Loucy (cell line): ENCODE measurements around the gene BHLHA15.
"Not testable (repeated sequence)": the region's sequence is repeated elsewhere in the genome, so short reads cannot be mapped to it uniquely, and the experiment has no call there.

Experiments
- H2AFZ ChIP-seq: fragments of 200-600 bp; sonication (generic); 2 replicates; pipeline ENCODE4 v1.6.0; 2016; ENCODE audit warnings: antibody characterized with exemption, mild to moderate bottlenecking, low read length, moderate library complexity
- H3F3A ChIP-seq: fragments of 200-600 bp; 2 replicates; pipeline ENCODE4 v1.6.0; 2016; ENCODE audit warnings: antibody characterized with exemption, low read depth, mild to moderate bottlenecking
- H3K27me3 ChIP-seq: fragments of 200-600 bp; sonication (generic); 2 replicates; pipeline ENCODE4 v1.6.1; 2014; ENCODE audit warnings: low read length, mild to moderate bottlenecking; ENCODE audit not compliant: insufficient read depth, poor library complexity, severe bottlenecking
- H3K36me3 ChIP-seq: fragments of 200-600 bp; sonication (generic); 2 replicates; pipeline ENCODE4 v1.6.1; 2016; ENCODE audit warnings: low read length; ENCODE audit not compliant: insufficient read depth
- H3K4me1 ChIP-seq: fragments of 200-600 bp; sonication (generic); 2 replicates; pipeline ENCODE4 v1.5.1; 2014; ENCODE audit warnings: low read length, mild to moderate bottlenecking; ENCODE audit not compliant: insufficient read depth, poor library complexity, severe bottlenecking
- H3K4me2 ChIP-seq: fragments of 200-600 bp; sonication (generic); 2 replicates; pipeline ENCODE4 v1.6.0; 2014; ENCODE audit warnings: antibody characterized with exemption, low read length, low read depth, mild to moderate bottlenecking; ENCODE audit not compliant: poor library complexity, severe bottlenecking
- H3K4me3 ChIP-seq: fragments of 200-600 bp; sonication (generic); 2 replicates; pipeline ENCODE4 v1.5.1; 2014; ENCODE audit warnings: low read length, mild to moderate bottlenecking, mixed read lengths; ENCODE audit not compliant: poor library complexity, severe bottlenecking
- H3K79me2 ChIP-seq: fragments of 200-600 bp; sonication (generic); 2 replicates; pipeline ENCODE4 v1.6.1; 2014; ENCODE audit warnings: low read length; ENCODE audit not compliant: insufficient read depth
- H3K9ac ChIP-seq: fragments of 200-600 bp; sonication (generic); 2 replicates; pipeline ENCODE4 v1.6.0; 2014; ENCODE audit warnings: mild to moderate bottlenecking, low read depth, low read length, moderate library complexity; ENCODE audit not compliant: poor library complexity, severe bottlenecking
- H3K9me2 ChIP-seq: fragments of 200-600 bp; sonication (generic); replicated peaks from 2 replicates; pipeline ENCODE4 v1.6.1; 2016; ENCODE audit warnings: low read depth, low read length, mixed read lengths
- H3K9me3 ChIP-seq: fragments of 200-600 bp; sonication (generic); 2 replicates; pipeline ENCODE4 v1.6.1; 2014; ENCODE audit warnings: mild to moderate bottlenecking, antibody characterized with exemption, low read length, low read depth; ENCODE audit not compliant: insufficient read depth
- H4K20me1 ChIP-seq: fragments of 200-600 bp; sonication (generic); 2 replicates; pipeline ENCODE4 v1.6.0; 2014; ENCODE audit warnings: antibody characterized with exemption, low read length, mild to moderate bottlenecking; ENCODE audit not compliant: insufficient read depth, poor library complexity, severe bottlenecking
- EZH2phosphoT487 ChIP-seq: fragments of 200-600 bp; IDR thresholded peaks from 2 replicates; pipeline ENCODE4 v1.6.1; 2018; ENCODE audit warnings: antibody characterized with exemption, mild to moderate bottlenecking, moderate library complexity, borderline replicate concordance
- TF ChIP-seq, protein P1 (sequence below): fragments of 200-600 bp; sonication (generic); conservative IDR thresholded peaks from 2 replicates; pipeline ENCODE4 v1.5.1; 2014; ENCODE audit warnings: mild to moderate bottlenecking, antibody characterized with exemption, low read length

Gene BHLHA15

DNA sequence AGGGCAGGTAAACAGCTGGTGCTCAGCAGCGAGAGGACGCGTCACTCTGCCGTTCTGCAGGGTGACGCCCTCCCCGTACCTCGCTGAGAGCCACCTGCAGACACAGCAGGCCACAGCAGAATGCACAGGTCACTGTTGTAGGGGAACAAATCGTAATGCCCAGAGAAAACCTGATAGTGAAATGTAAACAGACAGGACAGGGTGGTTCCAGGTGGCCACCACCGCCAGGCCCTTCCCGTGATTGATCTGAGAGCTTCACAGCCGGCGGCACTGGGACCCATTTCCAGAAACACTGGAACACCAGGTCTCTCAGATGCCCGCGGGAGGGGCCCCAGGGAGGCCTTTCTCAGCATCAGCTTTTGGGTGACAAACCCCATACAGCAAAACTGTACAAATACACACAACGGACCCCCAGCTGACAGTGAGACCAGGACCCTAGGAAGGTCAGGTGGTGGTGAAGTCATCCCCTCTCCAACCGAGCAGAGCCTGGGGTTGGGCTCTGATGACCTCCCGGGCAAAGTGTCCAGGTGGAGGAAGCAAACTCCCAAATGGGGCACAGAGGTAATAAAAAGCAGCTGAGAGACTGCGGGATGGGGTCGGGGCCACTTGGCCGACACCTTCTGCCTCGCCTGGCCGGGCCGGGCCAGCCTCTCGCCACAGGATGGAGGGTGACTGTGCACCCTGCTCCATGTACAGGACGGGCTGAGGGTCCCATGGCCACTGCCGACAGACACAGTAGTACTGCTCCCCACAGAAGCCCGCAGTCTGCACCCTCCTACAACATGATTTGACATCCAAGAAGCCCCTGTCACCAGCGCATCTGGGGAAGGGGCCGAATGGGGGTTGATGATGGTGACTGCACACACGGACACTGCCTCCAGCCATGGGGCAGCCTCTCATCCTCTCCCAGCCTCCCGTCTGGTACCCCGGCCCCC, 4.6 kb downstream of the BHLHA15 start:
- Histone ChIP-seq H3K4me3 (no peak overlapping the region), H3K9me2 (no peaks in the 10 kb centered on the region), H3K9ac (no peak overlapping the region), H3K79me2 (no peaks in the 10 kb centered on the region), H3K36me3 (no peaks in the 10 kb centered on the region), H3K4me2 (no peak overlapping the region), H4K20me1 (no peaks in the 10 kb centered on the region), H3F3A (no peaks in the 10 kb centered on the region), H3K4me1 (no peaks in the 10 kb centered on the region), H3K9me3 (no peaks in the 10 kb centered on the region), H3K27me3 (no peaks in the 10 kb centered on the region), H2AFZ (no peak overlapping the region)
- no peak for TF ChIP-seq EZH2phosphoT487
- TF ChIP-seq, protein P1, sequence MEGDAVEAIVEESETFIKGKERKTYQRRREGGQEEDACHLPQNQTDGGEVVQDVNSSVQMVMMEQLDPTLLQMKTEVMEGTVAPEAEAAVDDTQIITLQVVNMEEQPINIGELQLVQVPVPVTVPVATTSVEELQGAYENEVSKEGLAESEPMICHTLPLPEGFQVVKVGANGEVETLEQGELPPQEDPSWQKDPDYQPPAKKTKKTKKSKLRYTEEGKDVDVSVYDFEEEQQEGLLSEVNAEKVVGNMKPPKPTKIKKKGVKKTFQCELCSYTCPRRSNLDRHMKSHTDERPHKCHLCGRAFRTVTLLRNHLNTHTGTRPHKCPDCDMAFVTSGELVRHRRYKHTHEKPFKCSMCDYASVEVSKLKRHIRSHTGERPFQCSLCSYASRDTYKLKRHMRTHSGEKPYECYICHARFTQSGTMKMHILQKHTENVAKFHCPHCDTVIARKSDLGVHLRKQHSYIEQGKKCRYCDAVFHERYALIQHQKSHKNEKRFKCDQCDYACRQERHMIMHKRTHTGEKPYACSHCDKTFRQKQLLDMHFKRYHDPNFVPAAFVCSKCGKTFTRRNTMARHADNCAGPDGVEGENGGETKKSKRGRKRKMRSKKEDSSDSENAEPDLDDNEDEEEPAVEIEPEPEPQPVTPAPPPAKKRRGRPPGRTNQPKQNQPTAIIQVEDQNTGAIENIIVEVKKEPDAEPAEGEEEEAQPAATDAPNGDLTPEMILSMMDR: no peak

DNA sequence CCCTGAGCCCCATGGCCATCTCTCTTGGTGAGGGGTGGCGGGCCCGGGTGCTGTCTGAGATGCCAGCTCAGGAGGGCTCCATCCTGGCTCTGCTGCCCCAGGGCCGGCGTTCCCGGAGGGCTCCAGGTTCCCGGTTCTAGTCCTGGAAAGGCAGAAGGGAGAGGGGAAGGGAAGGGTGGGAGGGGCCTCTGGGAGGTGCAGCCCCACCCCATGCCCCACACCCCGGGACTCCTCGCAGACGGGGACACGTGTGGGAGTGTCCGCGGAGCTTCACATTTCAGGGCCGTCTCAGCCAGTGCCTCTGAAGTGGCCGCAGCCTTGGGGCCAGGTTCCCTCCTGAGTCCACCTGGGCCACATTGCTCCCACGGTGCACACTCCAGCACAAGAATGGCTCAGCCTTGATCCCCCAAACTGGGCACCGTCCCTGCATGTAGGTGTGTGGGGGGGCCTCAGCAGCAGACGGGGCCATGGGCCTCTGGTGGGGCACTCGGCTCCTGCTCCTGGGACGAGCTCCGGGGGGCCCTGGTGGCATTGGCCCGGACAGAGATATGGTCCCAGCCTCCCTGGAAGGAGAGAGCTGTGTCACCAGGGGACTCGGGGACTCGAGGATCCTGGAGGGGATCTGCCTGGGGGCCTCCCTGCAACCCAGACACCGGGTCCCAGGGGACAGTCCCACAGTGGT, 5.8 kb downstream of the BHLHA15 start:
- Histone ChIP-seq H3K4me2 (no peak overlapping the region), H3K4me1 (no peaks in the 10 kb centered on the region), H3K36me3 (no peaks in the 10 kb centered on the region), H3K27me3 (no peaks in the 10 kb centered on the region), H2AFZ (no peak overlapping the region), H3K9ac (no peak overlapping the region), H3K9me3 (no peaks in the 10 kb centered on the region), H3K9me2 (no peaks in the 10 kb centered on the region), H3K4me3 (no peak overlapping the region), H3F3A (no peaks in the 10 kb centered on the region), H4K20me1 (no peaks in the 10 kb centered on the region), H3K79me2 (no peaks in the 10 kb centered on the region)
- no peak for TF ChIP-seq EZH2phosphoT487
- TF ChIP-seq, protein P1: no peak

DNA sequence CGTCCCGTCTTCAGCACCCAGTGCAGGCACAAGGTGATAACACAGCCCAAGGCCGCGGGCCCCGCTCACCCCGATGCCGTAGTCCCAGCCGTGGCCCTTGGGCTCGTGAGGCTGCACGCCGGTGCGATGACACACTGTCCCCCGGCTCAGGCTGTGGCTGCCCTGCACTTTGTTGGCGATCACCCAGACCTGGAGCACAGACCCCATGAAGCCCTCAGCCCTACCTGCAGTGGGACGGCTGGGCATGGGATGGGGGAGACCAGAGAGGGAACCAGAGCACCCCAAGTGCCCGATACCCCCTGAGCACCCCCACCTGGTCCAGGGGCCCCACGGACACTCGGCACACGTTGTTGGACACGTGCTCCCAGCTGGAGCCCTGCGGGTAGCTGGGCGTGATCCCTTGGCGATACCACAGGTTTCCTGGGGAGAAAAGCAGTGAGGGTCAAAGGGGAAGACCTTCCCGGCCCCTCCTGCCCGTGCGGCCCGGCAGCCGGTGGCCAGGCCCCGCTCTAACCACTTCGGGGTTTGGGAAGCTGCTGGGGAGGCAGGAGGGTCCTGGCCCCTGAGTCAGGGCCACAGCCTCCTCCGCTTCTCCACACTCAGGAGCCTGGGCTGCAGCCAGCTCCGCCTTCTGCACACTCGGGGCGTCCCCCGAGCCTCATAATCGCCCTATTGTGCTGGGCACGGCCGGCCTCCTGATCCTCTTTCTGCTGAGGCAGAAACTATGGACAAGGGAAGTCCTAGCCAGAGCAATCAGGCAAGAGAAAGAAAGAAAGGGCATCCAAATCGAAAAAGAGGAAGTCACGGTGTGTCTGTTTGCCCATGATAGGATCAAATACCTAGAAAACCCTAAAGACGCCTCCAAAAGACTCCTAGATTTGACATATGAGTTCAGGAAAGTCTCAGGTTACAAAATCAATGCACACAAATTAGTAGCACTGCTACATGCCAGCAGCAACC, 6.7 kb downstream of the BHLHA15 start:
- Histone ChIP-seq H3K9me2 (no peaks in the 10 kb centered on the region), H3K4me1 (no peaks in the 10 kb centered on the region), H3K27me3 (no peaks in the 10 kb centered on the region), H3K36me3 (no peaks in the 10 kb centered on the region), H3K4me3 (no peak overlapping the region), H3K79me2 (no peaks in the 10 kb centered on the region), H4K20me1 (no peaks in the 10 kb centered on the region), H3F3A (no peaks in the 10 kb centered on the region), H3K4me2 (no peak overlapping the region), H3K9ac (no peak overlapping the region), H2AFZ (no peak overlapping the region), H3K9me3 (no peaks in the 10 kb centered on the region)
- TF ChIP-seq, protein P1: no peak
- no peak for TF ChIP-seq EZH2phosphoT487

DNA sequence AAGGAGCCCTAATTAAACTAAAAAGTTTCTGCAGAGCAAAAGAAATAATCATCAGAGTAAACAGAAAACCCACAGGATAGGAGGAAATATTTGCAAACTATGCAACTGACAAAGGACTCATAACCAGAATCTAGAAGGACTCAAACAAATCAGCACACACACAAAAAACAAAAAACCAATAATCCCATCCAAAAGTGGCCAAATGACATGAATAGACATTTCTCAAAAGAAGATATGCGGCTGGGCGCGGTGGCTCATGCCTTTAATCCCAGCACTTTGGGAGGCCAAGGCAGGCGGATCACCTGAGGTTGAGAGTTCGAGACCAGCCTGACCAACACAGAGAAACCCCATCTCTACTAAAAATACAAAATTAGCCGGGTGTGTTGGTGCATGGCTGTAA, 8.1 kb downstream of the BHLHA15 start:
- not testable (repeated sequence) for H4K20me1 ChIP-seq, H3K4me3 ChIP-seq, H3K9ac ChIP-seq, H3K27me3 ChIP-seq, H3F3A ChIP-seq, H3K36me3 ChIP-seq, H3K4me1 ChIP-seq, H3K9me3 ChIP-seq, H3K4me2 ChIP-seq, H3K79me2 ChIP-seq, H2AFZ ChIP-seq, H3K9me2 ChIP-seq
